Panc1 (cell line): ENCODE measurements around the gene ZNF547. TPM values are rescaled to one million over a fixed set of nuclear protein-coding genes. Genes with fewer than 3 reads are reported as not detected.

Experiments used
- ATAC-seq: fragments of 200-7000 bp; cut with Tn5 transposase; 2 replicates; pipeline ENCODE4 v1.9.1; 2020; ENCODE audit warnings: mild to moderate bottlenecking, moderate library complexity
- BruUV-seq: library from RNA; stranded (reverse); fragments of 400-500 nt; replicated peaks from 2 replicates; lab custom pipeline; 2021; lab: Mats Ljungman, UMichigan
- CTCF ChIA-PET: fragments of 300-600 bp; sonication (Branson Sonifier 250); formaldehyde crosslinking; loops from one replicate; lab custom pipeline; 2022; ENCODE audit warnings: antibody characterized with exemption; lab: Charles Lee
- POLR2A ChIA-PET: fragments of 300-600 bp; sonication (Branson Sonifier 250); formaldehyde crosslinking; loops from one replicate; lab custom pipeline; 2022; ENCODE audit warnings: antibody characterized with exemption; lab: Charles Lee
- DNase-seq: peaks from one replicate; pipeline ENCODE4 v3.0.0-alpha.2; 2010; ENCODE audit warnings: low read depth, low spot score
- H3K27ac ChIP-seq: 2 replicates; pipeline ENCODE4 v1.5.1; 2011; ENCODE audit warnings: mild to moderate bottlenecking, low read length, inconsistent platforms
- H3K27me3 ChIP-seq: fragments of 200-500 bp; sonication (Bioruptor generic); 2 replicates; pipeline ENCODE4 v1.6.0; 2014; ENCODE audit warnings: low read length, inconsistent platforms; ENCODE audit not compliant: control insufficient read depth, insufficient read depth
- H3K36me3 ChIP-seq: fragments of 200-500 bp; sonication (Bioruptor generic); 2 replicates; pipeline ENCODE4 v1.5.1; 2014; ENCODE audit warnings: inconsistent platforms, mild to moderate bottlenecking, low read length, moderate library complexity; ENCODE audit not compliant: control insufficient read depth, insufficient read depth
- H3K4me1 ChIP-seq: 2 replicates; pipeline ENCODE4 v1.5.1; 2011; ENCODE audit warnings: inconsistent platforms, mild to moderate bottlenecking, low read length, moderate library complexity; ENCODE audit not compliant: control insufficient read depth, insufficient read depth
- H3K4me3 ChIP-seq, 2 experiments: 2 replicates each; pipeline ENCODE4 v1.5.1; 2011 to 2012; ENCODE audit warnings: low read depth in 2 of 2, low read length in 2 of 2, mild to moderate bottlenecking in 2 of 2, inconsistent platforms in 1 of 2, moderate library complexity in 1 of 2
- H3K9me3 ChIP-seq: fragments of 200-500 bp; sonication (Bioruptor generic); 2 replicates; pipeline ENCODE4 v1.5.1; 2014; ENCODE audit warnings: low read depth, mild to moderate bottlenecking, inconsistent platforms, low read length, moderate library complexity; ENCODE audit not compliant: control insufficient read depth, insufficient read depth
- CTCF ChIP-seq: fragments of 450-650 bp; IDR thresholded peaks from 2 replicates; pipeline ENCODE4 v1.5.1; 2017; ENCODE audit warnings: mild to moderate bottlenecking
- POLR2AphosphoS5 ChIP-seq: IDR thresholded peaks from 2 replicates; pipeline ENCODE4 v1.6.1; 2012; ENCODE audit warnings: mild to moderate bottlenecking, low read depth, low read length, moderate library complexity
- REST ChIP-seq, 2 experiments: IDR thresholded peaks; 2 replicates each; pipeline ENCODE4 v1.6.1; 2011 to 2012; ENCODE audit warnings: low read depth in 2 of 2, control low read depth in 1 of 2, low read length in 1 of 2, mild to moderate bottlenecking in 1 of 2, moderate library complexity in 1 of 2; ENCODE audit not compliant: insufficient read depth in 1 of 2
- SIN3A ChIP-seq: IDR thresholded peaks from 2 replicates; pipeline ENCODE4 v1.6.1; 2012; ENCODE audit warnings: low read depth, mild to moderate bottlenecking, low read length, moderate library complexity, borderline replicate concordance; ENCODE audit not compliant: insufficient read depth
- TCF7L2 ChIP-seq: IDR thresholded peaks from 2 replicates; pipeline ENCODE4 v1.6.1; 2011; ENCODE audit warnings: mild to moderate bottlenecking, low read depth, low read length, inconsistent platforms
- in situ Hi-C: cut with HindIII; loops from 2 replicates; pipeline ENCODE4 v1.10.0; 2016; ENCODE audit warnings: low sequenced_read_pairs, low pct_unique_long_range_greater_than_20kb
- intact Hi-C: fragments of 100-400 bp; cut with micrococcal nuclease; formaldehyde crosslinking; loops from one replicate; pipeline ENCODE4 v1.10.0; 2022; ENCODE audit not compliant: unreplicated experiment
- total RNA-seq: library from RNA; stranded (reverse); gene quantifications from one replicate; pipeline ENCODE4 v1.2.1, GENCODE V29; 2021; ENCODE audit not compliant: unreplicated experiment

Gene ZNF547
- total RNA-seq, 1 experiment from 2014 or later, result 4.1 TPM

GRCh38 chr19:57382806-57383488 lies 19.6 kb downstream of the ZNF547 start:
- intact Hi-C loops (no loop called here), in situ Hi-C loops (no loop called here)
- H3K36me3 ChIP-seq, result no peaks in the 10 kb centered on the region
- ChIA-PET CTCF (interaction anchor here (0.7 kb wide), 1 partner anchor 418 kb away, joined by 5 read pairs; no protein-coding TSS in a partner anchor), POLR2A (no interaction called here)
- TF ChIP-seq CTCF (no peak), TCF7L2 (no peak), SIN3A (no peak), POLR2AphosphoS5 (no peak), REST (IDR thresholded peaks at IDR 0.05; ENCODE audit: insufficient read depth in 1 of 2, low read depth in 2 of 2, low read length in 1 of 2) (no peak)
- H3K27ac ChIP-seq, result no peak overlapping the region
- BruUV-seq, result no TSS peak
- H3K27me3 ChIP-seq, result no peaks in the 10 kb centered on the region
- no peaks in the 10 kb centered on the region for H3K4me1 ChIP-seq
- no peak for ATAC-seq
- no peak for DNase-seq
- peaks cover 22% of the 10 kb centered on the region for H3K9me3 ChIP-seq
- H3K4me3 ChIP-seq, result no peak overlapping the region

- TF ChIP-seq POLR2AphosphoS5 (no peak), CTCF (no peak), TCF7L2 (no peak), SIN3A (no peak), REST (IDR thresholded peaks at IDR 0.05; ENCODE audit: insufficient read depth in 1 of 2, low read depth in 2 of 2, low read length in 1 of 2) (no peak)
- H3K36me3 ChIP-seq, result no peaks in the 10 kb centered on the region
- H3K4me3 ChIP-seq, result peak overlapping the region; percentile 67 to 89
- DNase-seq (no peak), ATAC-seq (no peak)
- no peaks in the 10 kb centered on the region for H3K4me1 ChIP-seq
- no peaks in the 10 kb centered on the region for H3K27me3 ChIP-seq
- CTCF ChIA-PET, result no interaction called here
- in situ Hi-C loops (no loop called here), intact Hi-C loops (no loop called here)
- no TSS peak for BruUV-seq
- H3K9me3 ChIP-seq, result peaks cover 13% of the 10 kb centered on the region; the same call in 1 of the 2 replicates
- POLR2A ChIA-PET, result interaction anchor here (0.6 to 1.1 kb wide), 9 partner anchors 21 to 655 kb away, joined by 3 to 6 read pairs (median 3); partner anchors contain the start of genes TRAPPC2B, ZNF304 and ZNF547
- peak overlapping the region; percentile 90 for H3K27ac ChIP-seq
These were observed 25.9 kb downstream of the ZNF547 start for GRCh38 chr19:57389194-57389729.
